Activated CD8-positive, alpha-beta memory T cell treated with anti-CD3 and anti-CD28 coated beads, Interleukin-2, amount 50 U/mL, for 1 hour (primary cell): ENCODE data around the gene ANP32B.

ENCODE experiments used
- DNase-seq: peaks from one replicate; pipeline ENCODE4 v3.0.0-alpha.2; 2020; ENCODE audit errors: extremely low read depth

ANP32B gene

DNA sequence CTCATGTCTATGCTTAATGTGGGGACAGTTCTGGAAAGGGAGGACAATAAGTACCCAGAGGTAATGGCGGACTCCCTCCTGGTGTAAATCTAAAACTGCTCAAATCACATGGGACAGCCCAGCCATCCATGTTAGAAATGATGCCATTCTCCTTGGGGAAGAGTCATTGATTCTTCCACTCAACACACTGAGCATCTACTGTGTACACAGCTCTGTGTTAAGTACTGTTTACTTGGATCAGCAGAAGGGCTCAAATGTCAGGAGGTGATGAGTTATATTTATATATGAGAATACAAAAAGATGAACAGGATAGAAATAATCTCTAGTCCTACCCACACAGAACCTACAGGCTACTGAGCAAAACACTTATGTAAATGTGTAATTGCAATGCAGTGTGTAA, 41.6 kb downstream of the ANP32B start:
- DNase-seq = no peak

DNA sequence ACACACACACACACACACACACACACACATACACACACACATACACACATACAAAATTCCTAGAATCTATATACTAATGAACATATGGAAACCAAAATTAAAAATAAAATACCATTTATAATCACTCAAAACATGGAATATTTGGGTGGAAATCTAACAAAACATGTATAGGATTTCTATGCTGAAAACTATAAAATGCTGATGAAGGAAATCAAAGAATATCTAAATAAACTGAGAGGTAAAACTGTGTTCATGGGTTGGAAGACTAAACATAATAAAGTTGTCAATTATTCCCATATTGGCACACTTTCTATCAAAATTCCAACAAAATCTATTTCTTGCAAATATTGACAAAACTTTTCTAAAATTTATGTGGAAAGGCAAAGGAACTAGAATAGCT, 48.0 kb downstream of the ANP32B start:
- no peak for DNase-seq

DNA sequence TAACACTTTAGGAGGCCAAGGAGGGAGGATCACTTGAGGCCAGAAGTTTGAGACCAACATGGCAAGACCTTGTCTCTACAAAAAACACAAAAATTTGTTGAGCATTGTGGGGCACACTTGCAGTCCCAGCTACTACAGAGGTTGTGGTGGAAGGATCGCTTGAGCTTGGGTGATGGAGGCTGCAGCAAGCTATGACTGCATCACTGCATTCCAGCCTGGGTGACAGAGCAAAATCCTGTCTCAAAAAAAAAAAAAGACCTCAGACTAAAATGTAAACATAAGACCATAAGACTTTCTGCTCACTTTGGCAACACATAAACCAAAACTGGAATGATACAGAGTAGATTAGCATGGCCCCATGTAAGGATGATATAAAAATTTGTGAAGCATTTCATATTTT, 48.8 kb downstream of the ANP32B start:
- no peak for DNase-seq

GRCh38 chr9:98034593-98035546, 51.7 kb downstream of the ANP32B start:
- peak; percentile 75 for DNase-seq

- DNase-seq = no peak
Observed at GRCh38 chr9:98037357-98037756, 54.2 kb downstream of the ANP32B start.

GRCh38 chr9:98038958-98039357, 55.8 kb downstream of the ANP32B start:
- no peak for DNase-seq

- no peak for DNase-seq
Observed at GRCh38 chr9:98039607-98040017, 56.5 kb downstream of the ANP32B start.

DNA sequence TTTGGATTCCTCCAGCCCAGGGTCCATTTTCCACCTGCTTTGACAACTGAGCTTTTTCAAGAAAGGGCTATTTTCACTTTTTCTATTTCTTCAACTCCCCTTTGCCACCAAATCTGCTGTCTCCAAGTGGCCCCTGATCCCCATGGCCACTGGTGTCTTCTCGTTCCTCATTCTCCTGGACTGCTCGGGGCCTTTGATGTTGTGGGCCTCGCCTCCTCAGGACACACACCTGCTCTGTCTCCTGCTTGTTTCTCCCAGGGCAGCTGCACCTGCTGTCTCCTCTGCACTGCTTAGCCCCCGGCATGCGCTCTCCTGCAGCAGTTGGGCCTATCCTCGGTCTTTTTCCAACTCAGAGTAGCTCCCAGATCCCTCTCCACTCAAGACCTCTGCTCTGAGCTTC, 57.1 kb downstream of the ANP32B start:
- no peak for DNase-seq

- no peak for DNase-seq
Observed at GRCh38 chr9:98043915-98044314, 60.8 kb downstream of the ANP32B start.

DNA sequence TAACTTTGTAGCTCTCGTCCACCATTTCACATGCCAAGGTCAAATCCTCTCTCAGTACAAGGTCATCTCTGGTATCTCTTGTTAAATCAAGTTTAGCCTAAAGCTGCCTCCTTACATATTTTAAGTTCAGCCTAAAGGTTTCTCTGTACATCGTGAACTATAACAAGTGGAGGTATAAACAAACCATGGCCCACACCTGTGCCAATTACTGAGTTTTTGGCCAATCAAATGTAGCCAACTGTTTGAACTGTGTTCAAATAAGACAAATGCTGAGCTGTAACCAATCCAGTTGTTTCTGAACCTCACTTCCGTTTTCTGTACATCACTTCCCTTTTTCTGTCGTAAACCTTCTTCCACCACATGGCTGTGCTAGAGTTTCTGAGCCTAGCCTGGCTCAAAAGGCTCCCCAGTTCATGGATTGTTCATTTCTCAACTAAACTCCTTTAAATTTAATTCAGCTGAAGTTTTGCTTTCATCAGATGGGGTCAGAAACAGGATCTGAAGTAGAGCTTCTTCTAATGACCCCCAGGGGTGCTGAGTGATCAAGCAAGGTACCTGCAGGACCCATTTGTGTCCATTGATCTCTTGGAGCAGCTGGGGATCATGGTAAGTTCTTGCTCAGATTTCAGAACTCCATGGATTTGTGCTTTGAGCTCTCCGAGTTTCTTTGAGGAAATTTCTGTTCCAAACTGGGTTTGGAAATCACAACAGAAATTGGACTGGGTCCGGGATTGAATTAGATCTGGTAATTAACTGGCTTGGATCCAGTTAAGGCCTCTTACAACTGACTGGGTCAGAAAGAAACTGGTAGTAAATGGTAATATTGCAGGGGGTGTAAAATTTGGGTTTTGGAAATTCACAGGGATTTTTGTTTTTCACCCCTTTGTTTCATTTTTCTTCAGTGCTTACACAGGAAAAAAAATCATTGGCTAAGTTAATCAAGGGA, 62.4 kb downstream of the ANP32B start:
- DNase-seq = no peak

DNA sequence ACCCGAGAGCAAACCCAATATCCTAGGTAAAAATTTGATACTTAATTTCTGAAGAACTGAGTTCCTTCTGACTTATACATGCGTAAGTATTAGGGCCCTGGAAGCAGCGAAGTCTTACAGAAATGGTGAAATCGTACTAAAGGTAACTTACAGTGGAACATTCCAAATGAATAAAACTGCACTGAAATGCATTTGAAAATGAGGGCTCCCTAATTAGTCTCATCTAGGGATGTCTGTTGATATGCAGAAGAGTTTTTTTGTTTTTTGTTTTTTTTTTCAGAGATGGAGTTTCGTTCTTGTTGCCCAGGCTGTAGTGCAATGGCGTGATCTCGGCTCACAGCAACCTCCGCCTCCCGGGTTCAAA, 63.0 kb downstream of the ANP32B start:
- DNase-seq = no peak

- no peak for DNase-seq
Observed at GRCh38 chr9:98047002-98047401, 63.9 kb downstream of the ANP32B start.

DNA sequence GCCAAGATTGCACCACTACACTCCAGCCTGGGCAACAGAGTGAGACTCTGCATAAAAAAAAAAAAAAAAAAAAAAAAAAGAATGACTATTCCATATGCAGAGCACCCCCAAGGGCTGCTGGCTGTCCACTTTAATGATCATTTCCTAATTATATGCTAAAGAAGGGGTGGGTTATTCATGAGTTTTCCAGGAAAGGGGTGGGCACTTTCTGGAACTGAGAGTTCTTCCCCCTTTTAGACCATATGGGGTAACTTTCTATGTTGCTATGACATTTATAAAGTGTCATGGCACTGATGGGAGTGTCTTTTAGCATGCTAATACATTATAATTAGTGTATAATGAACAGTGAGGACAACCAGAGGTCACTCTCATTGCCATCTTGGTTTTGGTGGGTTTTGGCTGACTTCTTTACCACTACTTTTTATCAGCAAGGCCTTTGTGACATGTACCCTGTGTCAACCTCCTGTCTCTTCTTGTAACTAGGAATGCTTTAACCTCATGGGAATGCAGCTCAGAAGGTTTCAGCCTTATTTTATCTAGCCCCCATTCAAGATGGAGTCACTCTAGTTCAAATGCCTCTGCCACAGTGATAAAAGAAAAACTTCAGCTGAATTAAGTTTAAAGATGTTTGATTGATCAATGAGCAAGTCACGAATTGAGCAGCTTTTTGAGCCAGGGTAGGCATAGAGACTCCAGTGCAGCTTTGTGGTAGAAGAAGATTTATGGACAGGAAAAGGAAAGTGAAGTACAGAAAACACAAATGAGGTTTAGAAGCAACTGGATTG, 66.3 kb downstream of the ANP32B start:
- DNase-seq = no peak

- DNase-seq = no peak
Observed at GRCh38 chr9:98050351-98050750, 67.2 kb downstream of the ANP32B start.

DNA sequence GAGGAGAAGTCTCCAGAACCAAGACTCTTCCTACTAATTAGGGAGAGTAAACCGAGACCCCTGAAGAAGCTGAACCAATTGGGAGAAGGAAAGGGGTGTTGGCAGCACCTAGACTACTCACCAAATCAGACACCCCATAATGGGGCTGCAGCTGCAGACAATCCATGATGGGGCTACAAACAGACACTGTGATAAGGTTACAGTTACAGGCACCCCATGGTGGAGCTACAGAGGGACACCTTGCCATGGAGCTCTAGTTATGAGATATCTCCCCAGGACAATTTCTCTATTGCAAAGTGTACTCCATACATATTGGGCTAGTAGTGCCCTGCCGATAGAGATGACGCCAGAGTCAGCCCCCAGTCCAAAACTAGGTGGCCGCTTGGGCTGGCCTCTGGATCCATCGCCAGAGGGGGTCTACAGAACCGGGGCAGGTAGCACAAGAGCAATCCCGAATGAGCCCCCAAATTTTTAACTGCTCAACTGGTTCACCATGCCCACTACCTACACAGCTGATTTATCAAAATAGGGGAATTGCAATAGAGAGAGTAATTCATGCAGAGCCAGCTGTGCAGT, 71.3 kb downstream of the ANP32B start:
- DNase-seq = no peak

GRCh38 chr9:98056269-98057137, 73.4 kb downstream of the ANP32B start, which contains the start of gene NANS:
Gene NANS, plus strand, starts transcription at chr9:98056732. Its CDS starts 77 bp downstream, at chr9:98056809.
- DNase-seq = peak; percentile 79

- no peak for DNase-seq
Observed at GRCh38 chr9:98057138-98057799, 74.1 kb downstream of the ANP32B start.

DNA sequence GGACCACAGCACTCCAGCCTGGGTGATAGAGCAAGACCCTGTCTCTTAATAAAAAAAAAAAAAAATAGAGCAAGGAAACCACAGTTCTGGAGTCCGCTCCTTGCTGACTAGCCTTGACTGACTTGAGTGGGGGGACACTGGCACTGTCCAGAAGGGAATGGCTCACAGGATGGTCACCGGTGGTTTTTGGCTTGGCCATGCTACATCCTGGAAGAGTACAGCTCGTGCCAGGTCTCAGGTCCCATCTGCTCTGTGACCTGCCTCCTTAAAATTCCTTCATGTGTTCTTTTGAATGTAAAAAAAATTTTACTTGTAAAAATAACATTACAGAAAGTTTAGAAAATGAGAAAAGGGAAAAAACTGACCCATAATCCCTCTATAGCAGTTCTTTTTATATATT, 79.0 kb downstream of the ANP32B start:
- DNase-seq = no peak

GRCh38 chr9:98064623-98065392, 81.7 kb downstream of the ANP32B start:
- no peak for DNase-seq
